BE2C (cell line): ENCODE results near the gene HSD17B7.

ENCODE experiments used
- DNase-seq: peaks from one replicate; pipeline ENCODE4 v3.0.0-alpha.2; 2020
- H3K27me3 ChIP-seq: fragments of 250-450 bp; sonication (Bioruptor Pico); 2 replicates; pipeline ENCODE4 v1.5.1; 2020; ENCODE audit warnings: mild to moderate bottlenecking
- H3K36me3 ChIP-seq: fragments of 250-450 bp; sonication (Bioruptor Pico); 2 replicates; pipeline ENCODE4 v1.5.1; 2020; ENCODE audit warnings: mild to moderate bottlenecking
- H3K4me1 ChIP-seq: fragments of 250-450 bp; sonication (Bioruptor Pico); 2 replicates; pipeline ENCODE4 v1.5.1; 2020
- H3K4me3 ChIP-seq: 2 replicates; pipeline ENCODE4 v1.5.1; 2011; ENCODE audit warnings: low read depth, low read length
- H3K9me3 ChIP-seq: fragments of 250-450 bp; sonication (Bioruptor Pico); 2 replicates; pipeline ENCODE4 v1.5.1; 2020
- CTCF ChIP-seq: IDR thresholded peaks from 2 replicates; pipeline ENCODE4 v1.5.1; 2012; ENCODE audit warnings: mild to moderate bottlenecking, low read depth, low read length

Gene HSD17B7

DNA sequence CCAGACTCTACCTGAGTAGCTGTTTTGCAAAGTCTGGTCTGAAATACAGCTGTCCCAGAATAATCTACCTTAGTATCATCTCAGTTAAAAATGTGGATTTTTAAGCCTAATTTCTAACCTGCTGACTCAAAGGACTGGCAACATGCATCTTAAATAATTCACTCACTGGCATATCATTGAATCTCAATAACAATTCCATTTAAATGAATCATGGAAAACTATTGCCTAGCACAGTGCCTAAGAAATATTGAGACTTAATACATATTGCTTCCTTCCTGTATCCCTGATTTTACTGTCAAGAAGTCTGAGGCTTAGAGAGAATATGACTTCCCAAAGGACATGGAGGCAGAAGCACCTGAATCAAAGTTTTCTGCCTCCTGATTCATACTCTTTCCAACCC lies 67.3 kb downstream of the HSD17B7 start:
- H3K27me3 ChIP-seq = no peaks in the 10 kb centered on the region
- no peak overlapping the region for H3K4me3 ChIP-seq
- H3K36me3 ChIP-seq = no peaks in the 10 kb centered on the region
- no peak for TF ChIP-seq CTCF
- peaks cover 20% of the 10 kb centered on the region for H3K4me1 ChIP-seq
- no peak for DNase-seq
- no peaks in the 10 kb centered on the region for H3K9me3 ChIP-seq

DNA sequence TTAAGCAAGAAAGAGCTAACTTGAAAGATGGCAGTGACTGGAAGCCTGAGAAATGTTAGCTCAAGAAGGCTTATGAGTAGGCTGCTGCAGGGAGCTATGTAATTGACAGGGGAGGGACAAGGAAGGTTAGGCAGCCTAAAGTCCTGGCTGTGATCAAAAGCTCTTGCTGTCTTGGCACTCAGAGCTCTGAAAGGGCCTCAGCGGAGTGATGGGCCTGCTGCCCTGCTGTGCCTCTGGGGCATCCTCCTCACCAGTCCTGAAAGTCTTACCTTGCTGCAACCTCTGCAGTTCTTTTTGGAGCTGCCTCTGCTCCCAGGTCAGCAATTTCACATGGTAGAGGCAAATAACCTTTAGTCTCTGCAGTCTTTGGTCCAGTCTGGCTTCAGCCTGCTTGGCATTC lies 68.7 kb downstream of the HSD17B7 start:
- Histone ChIP-seq H3K4me3 (no peak overlapping the region), H3K9me3 (no peaks in the 10 kb centered on the region), H3K4me1 (peaks cover 17% of the 10 kb centered on the region), H3K27me3 (no peaks in the 10 kb centered on the region), H3K36me3 (no peaks in the 10 kb centered on the region)
- TF ChIP-seq CTCF = no peak
- DNase-seq = no peak

DNA sequence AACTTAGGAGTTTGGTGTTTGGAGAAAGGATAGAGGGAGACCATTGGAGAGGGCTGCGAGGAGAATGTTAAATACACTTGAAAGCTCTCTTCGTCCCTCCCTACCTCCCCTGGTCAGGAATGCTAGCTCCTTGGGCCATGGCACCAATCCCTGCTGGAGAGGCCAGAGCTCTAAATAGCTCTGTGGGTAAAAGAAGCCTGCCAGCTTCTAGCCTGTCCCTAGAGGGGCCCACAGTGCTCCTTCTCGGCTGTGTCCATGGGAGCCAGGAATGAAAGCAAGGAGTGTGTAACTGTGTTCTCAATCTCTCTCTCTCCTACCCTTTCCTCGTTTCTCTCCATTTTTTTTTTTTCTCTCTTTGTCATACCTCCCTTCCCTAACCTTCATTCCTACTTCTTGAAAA lies 70.6 kb downstream of the HSD17B7 start, which contains the start of gene CCDC190:
TSS of gene CCDC190 (minus strand) at position 75 of the 400 bp plus-strand sequence. CDS start 1,529 bp downstream, outside the sequence.
- H3K9me3 ChIP-seq = no peaks in the 10 kb centered on the region
- no peak for TF ChIP-seq CTCF
- no peaks in the 10 kb centered on the region; the same call in 1 of the 2 replicates for H3K4me1 ChIP-seq
- H3K27me3 ChIP-seq = no peaks in the 10 kb centered on the region
- H3K36me3 ChIP-seq = no peaks in the 10 kb centered on the region
- H3K4me3 ChIP-seq = no peak within 1 kb of the TSS
- no peak for DNase-seq

- H3K27me3 ChIP-seq = no peaks in the 10 kb centered on the region
- no peak for DNase-seq
- no peaks in the 10 kb centered on the region for H3K9me3 ChIP-seq
- no peaks in the 10 kb centered on the region for H3K4me1 ChIP-seq
- TF ChIP-seq CTCF = no peak
- H3K4me3 ChIP-seq = no peak overlapping the region
- H3K36me3 ChIP-seq = no peaks in the 10 kb centered on the region
Measured at GRCh38 chr1:162861625-162862024, 71.1 kb downstream of the HSD17B7 start.
